ENCODE data around the gene KIF16B. TPM values are rescaled to one million over a fixed set of nuclear protein-coding genes. Genes with fewer than 3 reads are reported as not detected.

The KIF16B gene
- total and polyA plus RNA-seq, 2 of the 8 experiments (the other 6 are each of a cell fraction or from before 2014, with no cell fraction given): 3.0 to 9.2 TPM

- H3K36me3 ChIP-seq (ENCODE audit: control insufficient read depth in 2 of 4, insufficient read depth in 4 of 4, low read length in 3 of 4): no peaks in the 10 kb centered on the region
- H3K79me1 ChIP-seq (ENCODE audit: low read depth, low read length): no peaks in the 10 kb centered on the region
- no peak overlapping the region for H2BK15ac ChIP-seq (ENCODE audit: low read length)
- no peak overlapping the region for H3K56ac ChIP-seq (replicated peaks; ENCODE audit: insufficient read length, low read depth, low read length)
- no peak overlapping the region for H2BK120ac ChIP-seq (replicated peaks; ENCODE audit: low read depth, low read length)
- H4K5ac ChIP-seq (ENCODE audit: insufficient read length, low read depth, low read length): no peak overlapping the region
- no peak overlapping the region for H4K91ac ChIP-seq (replicated peaks; ENCODE audit: insufficient read length, low read length)
- 84% methylated on average over 7 of the region's 7 CpGs; no CpG with 5 or more reads in 1 of the 2 experiments for WGBS, 2 experiments (ENCODE audit: extremely low coverage in 1 of 2, insufficient coverage in 1 of 2, insufficient read length in 1 of 2, insufficient replicate concordance in 2 of 2, low coverage in 1 of 2, low lambda C conversion rate in 2 of 2, missing lambda C conversion rate in 1 of 2)
- H2AK5ac ChIP-seq (ENCODE audit: low read depth, low read length): no peak overlapping the region
- FAIRE-seq (no peak), DNase-seq (ENCODE audit: low read depth in 1 of 2, low spot score in 2 of 2) (no peak)
- no peak for TF ChIP-seq CBX5 (IDR thresholded peaks at IDR 0.05; ENCODE audit: low read depth, low read length)
- TF ChIP-seq SIN3A (conservative IDR thresholded peaks at IDR 0.05 in 1 of 2, IDR thresholded peaks at IDR 0.05 in 1 of 2; ENCODE audit: low read depth in 1 of 2, low read length in 2 of 2): no peak
- no peak for TF ChIP-seq TAF7 (optimal IDR thresholded peaks at IDR 0.05; ENCODE audit: borderline replicate concordance, low read depth, low read length)
- no peak for TF ChIP-seq KDM1A (IDR thresholded peaks at IDR 0.05; ENCODE audit: borderline replicate concordance, low read length)
- no peak for TF ChIP-seq SIRT6 (IDR thresholded peaks at IDR 0.05; ENCODE audit: low read length)
- no peak for TF ChIP-seq SP2 (IDR thresholded peaks at IDR 0.05; ENCODE audit: low read length)
- H3K4me3 ChIP-seq (ENCODE audit: extremely low read depth in 1 of 4, insufficient read depth in 2 of 4, low read depth in 3 of 4, low read length in 4 of 4): no peak overlapping the region
- H4K20me1 ChIP-seq (replicated peaks in 1 of 2; ENCODE audit: control insufficient read depth in 1 of 2, insufficient read depth in 2 of 2, low read length in 2 of 2): no peaks in the 10 kb centered on the region
- H2BK5ac ChIP-seq (ENCODE audit: low read depth, low read length): no peak overlapping the region
- CTCF ChIA-PET (ENCODE audit: partially characterized antibody): interaction anchor here (0.7 kb wide), 1 partner anchor 116 kb away, joined by 4 read pairs; no protein-coding TSS in a partner anchor
- no peaks in the 10 kb centered on the region for H3K23me2 ChIP-seq (ENCODE audit: low read depth, low read length)
- H3K27me3 ChIP-seq (replicated peaks in 1 of 4; ENCODE audit: control insufficient read depth in 3 of 4, extremely low read depth in 1 of 4, insufficient read depth in 3 of 4, low read length in 3 of 4): no peaks in the 10 kb centered on the region
- H3K9ac ChIP-seq (replicated peaks in 1 of 4; ENCODE audit: extremely low read depth in 1 of 4, low read depth in 3 of 4, low read length in 3 of 4): no peak overlapping the region
- no peak overlapping the region for H2BK12ac ChIP-seq (ENCODE audit: low read depth, low read length)
- H3K79me2 ChIP-seq (ENCODE audit: control insufficient read depth in 1 of 2, insufficient read depth in 2 of 2, low read length in 2 of 2): no peaks in the 10 kb centered on the region
- H3K9me3 ChIP-seq (ENCODE audit: insufficient read depth in 2 of 2, low read depth in 1 of 2, low read length in 1 of 2): no peaks in the 10 kb centered on the region
- no peaks in the 10 kb centered on the region; a peak in 3 of 7 replicates for H3K4me1 ChIP-seq (replicated peaks in 1 of 4; ENCODE audit: control insufficient read depth in 3 of 4, insufficient read depth in 4 of 4, low read length in 3 of 4)
- no peak overlapping the region for H3K14ac ChIP-seq (ENCODE audit: insufficient read length)
- H3K4me2 ChIP-seq (ENCODE audit: insufficient read depth in 1 of 2, low read depth in 2 of 2, low read length in 2 of 2): no peak overlapping the region
- POLR2A ChIA-PET (ENCODE audit: partially characterized antibody): no interaction called here
- H4K8ac ChIP-seq (ENCODE audit: extremely low read depth, insufficient read depth, low read length): no peak overlapping the region
- H3K27ac ChIP-seq (ENCODE audit: low read depth, low read length): no peak overlapping the region
- no peak overlapping the region for H3K23ac ChIP-seq (ENCODE audit: insufficient read length)
- peak overlapping the region; percentile 12; the same call in 1 of the 2 replicates for H2AFZ ChIP-seq (ENCODE audit: low read length)
- no peak overlapping the region for H2BK20ac ChIP-seq (ENCODE audit: low read length)
- no peak overlapping the region for H3K18ac ChIP-seq (ENCODE audit: extremely low read depth, low read length)
- H3K4ac ChIP-seq (replicated peaks; ENCODE audit: insufficient read length, low read depth, low read length): no peak overlapping the region
These were observed 16.9 kb upstream of the KIF16B start for GRCh38 chr20:16590041-16590633.

All from H1 (cell line).